Naive thymus-derived CD4-positive, alpha-beta T cell (primary cell): ENCODE data around the gene FSD1. TPM values are rescaled to one million over a fixed set of nuclear protein-coding genes. Genes with fewer than 3 reads are reported as not detected.
A peak's percentile ranks its signal among the peaks of the same experiment; 100 is the strongest.

Experiments used
- ATAC-seq: fragments of 150-1000 bp; cut with Tn5 transposase; 2 replicates; pipeline ENCODE4 v1.10.0; 2021; ENCODE audit warnings: mild to moderate bottlenecking, moderate library complexity
- CTCF ChIA-PET: fragments of 350-600 bp; sonication (Branson Sonifier 250); formaldehyde crosslinking; loops from one replicate; lab custom pipeline; 2021; ENCODE audit warnings: antibody characterized with exemption; lab: Charles Lee
- POLR2A ChIA-PET: fragments of 350-600 bp; sonication (Branson Sonifier 250); formaldehyde crosslinking; loops from one replicate; lab custom pipeline; 2021; ENCODE audit warnings: antibody characterized with exemption, inconsistent platforms; lab: Charles Lee
- DNase-seq, 9 donors: peaks; one replicate each; pipeline versions ENCODE4 v3.0.0 to v3.0.0-alpha.2; 2020 to 2022; ENCODE audit warnings: mixed read lengths in 1 of 9
- H3K27ac ChIP-seq: one replicate; pipeline ENCODE4 v1.7.0; 2013; ENCODE audit warnings: mild to moderate bottlenecking, low read depth, low read length, moderate library complexity
- H3K27me3 ChIP-seq, 2 donors: one replicate each; pipeline ENCODE4 v1.7.0; 2013; ENCODE audit warnings: low read length in 2 of 2, mild to moderate bottlenecking in 2 of 2, moderate library complexity in 2 of 2; ENCODE audit not compliant: control insufficient read depth in 2 of 2, insufficient read depth in 2 of 2
- H3K36me3 ChIP-seq, 3 experiments: 1 replicate in 2 of 3; 2 replicates in 1 of 3; pipeline ENCODE4 v1.7.0; 2013; ENCODE audit warnings: low read length in 3 of 3, mild to moderate bottlenecking in 3 of 3, moderate library complexity in 1 of 3; ENCODE audit not compliant: insufficient read depth in 3 of 3, control insufficient read depth in 2 of 3
- H3K4me1 ChIP-seq, 2 donors: one replicate each; pipeline ENCODE4 v1.7.0; 2013; ENCODE audit warnings: low read length in 2 of 2, mild to moderate bottlenecking in 2 of 2, moderate library complexity in 1 of 2; ENCODE audit not compliant: control insufficient read depth in 2 of 2, insufficient read depth in 2 of 2
- H3K4me3 ChIP-seq: 2 replicates; pipeline ENCODE4 v1.7.0; 2013; ENCODE audit warnings: mild to moderate bottlenecking, low read length
- H3K9me3 ChIP-seq, 3 experiments: 1 replicate in 2 of 3; 2 replicates in 1 of 3; pipeline ENCODE4 v1.7.0; 2013; ENCODE audit warnings: low read length in 3 of 3; ENCODE audit not compliant: control insufficient read depth in 2 of 3
- H3K27ac Mint-ChIP-seq, 9 donors: one replicate each; pipeline ENCODE4 v1.8.0; 2020 to 2022; ENCODE audit warnings: mixed read lengths in 9 of 9, mild to moderate bottlenecking in 8 of 9, moderate library complexity in 5 of 9, inconsistent platforms in 2 of 9
- H3K27me3 Mint-ChIP-seq, 5 donors: one replicate each; pipeline ENCODE4 v1.8.0; 2021 to 2022; ENCODE audit warnings: mixed read lengths in 5 of 5, mild to moderate bottlenecking in 1 of 5
- H3K36me3 Mint-ChIP-seq, 5 donors: one replicate each; pipeline ENCODE4 v1.8.0; 2020 to 2022; ENCODE audit warnings: mixed read lengths in 5 of 5, mild to moderate bottlenecking in 3 of 5, inconsistent platforms in 1 of 5
- H3K4me1 Mint-ChIP-seq, 7 donors: one replicate each; pipeline ENCODE4 v1.8.0; 2020 to 2022; ENCODE audit warnings: mixed read lengths in 7 of 7, mild to moderate bottlenecking in 3 of 7, inconsistent platforms in 1 of 7
- H3K4me3 Mint-ChIP-seq, 10 donors: one replicate each; pipeline ENCODE4 v1.8.0; 2020 to 2022; ENCODE audit warnings: mild to moderate bottlenecking in 10 of 10, mixed read lengths in 10 of 10, moderate library complexity in 6 of 10, inconsistent platforms in 2 of 10
- H3K9me3 Mint-ChIP-seq, 11 donors: one replicate each; pipeline ENCODE4 v1.8.0; 2020 to 2022; ENCODE audit warnings: mixed read lengths in 11 of 11, mild to moderate bottlenecking in 4 of 11, inconsistent platforms in 1 of 11, moderate library complexity in 1 of 11
- intact Hi-C, 2 donors: fragments of 100-400 bp; cut with micrococcal nuclease; formaldehyde crosslinking; loops; one replicate each; pipeline ENCODE4 v1.15.1; 2023
- polyA plus RNA-seq, 2 donors: library from polyadenylated mRNA; unstranded; fragments of 300-500 nt; fragmentation: Illumina TruSeq; gene quantifications; one replicate each; pipeline ENCODE4 v1.2.3, GENCODE V29; 2021
- total RNA-seq, 6 experiments: library from RNA in 5 of 6; stranded (reverse) in 5 of 6; gene quantifications; 1 replicate in 5 of 6; 2 replicates in 1 of 6; pipeline ENCODE4 v1.2.3 and lab custom pipeline; 2021 to 2026

FSD1 gene
- total and polyA plus RNA-seq, 7 experiments from 2014 or later = 0.95 to 18.9 (median 2.3) TPM

DNA sequence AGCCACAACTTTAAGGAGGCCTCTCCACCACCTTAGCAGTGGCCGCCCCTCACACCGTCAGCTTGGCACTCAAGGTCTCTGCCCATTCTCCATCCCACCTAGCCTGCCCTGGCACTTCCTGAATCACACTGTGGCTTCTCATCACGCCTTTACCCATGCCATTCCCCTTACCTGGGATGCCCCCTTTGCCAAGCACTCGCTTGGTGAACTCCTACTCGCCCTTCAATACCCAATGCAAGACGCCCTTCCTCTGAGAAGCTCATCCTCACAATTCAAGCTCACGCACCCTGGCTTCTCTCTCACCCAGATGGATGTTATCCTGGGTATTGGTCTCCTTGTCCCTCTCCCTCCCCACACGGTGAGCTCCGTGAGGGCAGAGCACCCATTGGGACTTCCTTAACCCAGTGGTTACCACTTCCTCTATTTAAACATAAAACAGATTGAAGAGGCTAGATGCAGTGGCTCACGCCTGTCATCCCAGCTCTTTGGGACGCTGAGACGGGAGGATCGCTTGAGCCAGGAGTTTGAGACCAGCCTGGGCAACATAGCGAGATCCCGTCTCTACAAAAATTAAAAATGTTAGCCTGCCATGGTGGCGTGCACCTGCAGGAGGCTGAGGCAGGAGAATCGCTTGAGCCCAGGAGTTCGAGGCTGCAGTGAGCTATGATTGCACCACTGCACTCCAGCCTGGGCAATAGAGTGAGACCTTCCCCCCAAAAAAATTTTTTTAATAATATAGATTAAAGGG, 38.0 kb upstream of the FSD1 start:
- CTCF ChIA-PET = interaction anchor here (0.6 to 6.0 kb wide), 24 partner anchors 9 to 961 kb away, joined by 3 to 51 read pairs (median 4); partner anchors contain the start of genes MPND, TMIGD2 and YJU2
- Histone ChIP-seq H3K36me3 (peaks cover 7 to 77% (median 14%) of the 10 kb centered on the region in 3 experiments), H3K4me1 (peaks cover 0 to 6% of the 10 kb centered on the region in 2 donors), H3K4me3 (no peak overlapping the region), H3K27me3 (no peaks in the 10 kb centered on the region), H3K9me3 (no peaks in the 10 kb centered on the region), H3K27ac (no peak overlapping the region)
- intact Hi-C loops = loop anchor here (2.0 to 5.0 kb wide), 2 partner anchors 36 to 76 kb away; partner anchors contain the start of genes FSD1 (in 2 of the 2), TMIGD2 (in 2 of the 2) and MPND (in 1 of the 2)
- ATAC-seq = no peak
- Mint-ChIP-seq H3K9me3 (no peaks in the 10 kb centered on the region), H3K27me3 (no peaks in the 10 kb centered on the region), H3K27ac (peak overlapping the region in 5 of 9 donors; percentile 14 to 73 (median 48)), H3K4me1 (peaks cover 18 to 29% (median 23%) of the 10 kb centered on the region in 7 donors), H3K36me3 (peaks cover 4 to 23% (median 13%) of the 10 kb centered on the region in 5 donors), H3K4me3 (peak overlapping the region in 1 of 10 donors; percentile 35)
- no peak for DNase-seq
- POLR2A ChIA-PET = interaction anchor here (1.2 to 1.7 kb wide), 4 partner anchors 36 to 136 kb away, joined by 3 to 5 read pairs (median 4); partner anchors contain the start of genes CHAF1A, SH3GL1 and TMIGD2

DNA sequence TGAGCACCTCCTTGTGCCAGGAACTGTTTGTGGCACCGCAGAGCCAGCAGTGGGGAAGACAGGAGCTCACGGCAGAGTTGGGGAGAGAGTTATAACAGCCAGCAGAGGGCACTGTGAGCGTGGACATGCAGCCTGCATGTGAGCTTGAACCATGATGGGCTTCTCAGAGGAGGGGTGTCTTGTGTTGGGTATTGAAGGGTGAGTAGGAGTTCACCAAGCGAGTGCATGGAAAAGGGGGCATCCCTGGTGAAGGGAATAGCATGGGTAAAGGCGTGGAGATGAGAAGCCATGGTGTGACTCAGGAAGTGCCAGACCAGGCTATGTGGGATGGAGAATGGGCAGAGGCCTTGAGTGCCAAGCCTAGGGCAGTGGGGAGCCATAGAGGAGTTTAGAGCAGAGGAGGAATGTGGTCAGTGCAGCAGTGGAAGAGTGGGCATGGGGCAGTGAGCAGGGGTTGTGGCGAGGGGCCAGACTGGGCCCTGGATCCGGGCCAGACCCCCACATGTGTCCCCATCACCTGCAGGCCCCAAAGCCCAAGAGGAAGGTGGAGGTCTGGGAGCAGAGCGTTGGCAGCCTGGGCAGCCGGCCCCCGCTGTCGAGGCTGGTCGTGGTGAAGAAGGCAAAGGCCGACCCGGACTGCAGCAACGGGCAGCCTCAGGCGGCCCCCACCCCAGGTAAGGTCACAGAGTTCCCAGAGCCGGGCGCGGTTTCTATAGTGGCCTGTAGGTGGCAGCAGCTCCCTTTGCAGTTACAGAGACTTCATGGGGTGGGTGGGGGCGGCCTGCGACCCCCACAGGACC, 37.1 kb upstream of the FSD1 start:
- ATAC-seq (peak; percentile 76), DNase-seq (peak; percentile 33 to 68 (median 48))
- H3K36me3 ChIP-seq = peaks cover 7 to 77% (median 14%) of the 10 kb centered on the region in 3 experiments
- Mint-ChIP-seq H3K4me3 (peak overlapping the region in 1 of 10 donors; percentile 19), H3K27ac (peak overlapping the region in 6 of 9 donors; percentile 0 to 90 (median 60)), H3K4me1 (peaks cover 18 to 29% (median 23%) of the 10 kb centered on the region in 7 donors), H3K27me3 (no peaks in the 10 kb centered on the region), H3K9me3 (no peaks in the 10 kb centered on the region), H3K36me3 (peaks cover 4 to 30% (median 13%) of the 10 kb centered on the region in 5 donors)
- no peaks in the 10 kb centered on the region for H3K9me3 ChIP-seq
- ChIA-PET POLR2A (interaction anchor here (1.3 to 1.7 kb wide), 3 partner anchors 35 to 133 kb away, joined by 3 to 4 read pairs (median 3); partner anchors contain the start of genes SH3GL1 and TMIGD2), CTCF (interaction anchor here (0.6 to 6.0 kb wide), 22 partner anchors 10 to 204 kb away, joined by 3 to 51 read pairs (median 4); partner anchors contain the start of genes MPND, TMIGD2 and YJU2)
- H3K4me3 ChIP-seq = no peak overlapping the region
- peaks cover 0 to 6% of the 10 kb centered on the region in 2 donors for H3K4me1 ChIP-seq
- H3K27ac ChIP-seq = no peak overlapping the region
- intact Hi-C loops = loop anchor here (1.0 to 5.0 kb wide), 8 partner anchors 35 to 258 kb away; partner anchors contain the start of genes FSD1 (in 2 of the 2), MPND (in 2 of the 2), SH3GL1 (in 2 of the 2) and TMIGD2 (in 2 of the 2)
- no peaks in the 10 kb centered on the region for H3K27me3 ChIP-seq

DNA sequence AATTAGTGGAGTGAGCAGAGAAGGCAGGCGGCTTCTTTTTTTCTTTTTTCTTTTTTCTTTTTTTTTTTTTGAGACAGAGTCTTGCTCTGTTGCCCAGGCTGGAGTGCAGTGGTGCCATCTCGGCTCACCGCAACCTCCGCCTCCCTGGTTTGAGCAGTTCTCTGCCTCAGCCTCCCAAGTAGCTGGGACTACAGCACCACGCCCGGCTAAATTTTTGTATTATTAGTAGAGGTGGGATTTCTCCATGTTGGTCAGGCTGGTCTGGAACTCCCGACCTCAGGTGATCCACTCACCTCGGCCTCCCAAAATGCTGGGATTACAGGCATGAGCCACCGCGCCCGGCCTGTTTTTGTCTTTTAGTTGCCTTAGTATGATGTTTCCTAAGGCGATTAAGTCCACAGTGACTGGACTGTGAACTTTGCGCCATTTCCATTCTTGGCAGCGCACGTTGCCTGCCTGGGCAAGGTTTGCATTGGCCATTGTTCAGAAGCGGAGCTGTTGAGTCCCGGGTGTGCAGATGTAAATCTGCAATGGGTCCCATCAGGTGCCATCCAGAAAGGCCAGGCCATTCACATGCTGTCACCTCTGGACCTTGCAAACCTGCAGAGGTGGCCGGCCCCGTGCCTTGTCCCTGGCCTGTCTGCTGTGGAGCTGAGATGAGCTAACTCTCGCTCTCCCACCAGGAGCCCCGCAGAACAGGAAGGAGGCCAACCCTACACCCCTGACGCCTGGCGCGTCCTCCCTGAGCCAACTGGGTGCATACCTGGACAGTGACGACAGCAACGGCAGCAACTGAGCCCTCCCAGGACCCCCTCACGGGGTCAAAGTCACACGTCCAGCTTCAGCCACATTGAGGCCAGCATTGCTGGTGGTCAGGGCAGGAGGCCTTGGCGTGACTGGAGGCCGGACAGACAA, 36.2 kb upstream of the FSD1 start:
- no peaks in the 10 kb centered on the region for H3K27me3 ChIP-seq
- POLR2A ChIA-PET = interaction anchor here (1.7 kb wide), 1 partner anchor 34 kb away, joined by 4 read pairs; the partner anchor contains the start of gene TMIGD2
- ATAC-seq (no peak), DNase-seq (no peak)
- intact Hi-C loops = loop anchor here (1.0 to 5.0 kb wide), 8 partner anchors 34 to 257 kb away; partner anchors contain the start of genes FSD1 (in 2 of the 2), MPND (in 2 of the 2), SH3GL1 (in 2 of the 2) and TMIGD2 (in 2 of the 2)
- Mint-ChIP-seq H3K9me3 (no peaks in the 10 kb centered on the region), H3K27me3 (no peaks in the 10 kb centered on the region), H3K4me3 (no peak overlapping the region), H3K27ac (peak overlapping the region in 3 of 9 donors; percentile 25 to 58 (median 52)), H3K4me1 (peaks cover 18 to 29% (median 23%) of the 10 kb centered on the region in 7 donors), H3K36me3 (peaks cover 4 to 30% (median 13%) of the 10 kb centered on the region in 5 donors)
- H3K4me1 ChIP-seq = peaks cover 0 to 6% of the 10 kb centered on the region in 2 donors
- CTCF ChIA-PET = interaction anchor here (1.2 to 6.0 kb wide), 4 partner anchors 9 to 134 kb away, joined by 4 to 51 read pairs (median 6); partner anchors contain the start of gene CHAF1A
- H3K4me3 ChIP-seq = no peak overlapping the region
- H3K36me3 ChIP-seq = peaks cover 7 to 71% (median 14%) of the 10 kb centered on the region in 3 experiments
- H3K27ac ChIP-seq = no peak overlapping the region
- no peaks in the 10 kb centered on the region for H3K9me3 ChIP-seq

DNA sequence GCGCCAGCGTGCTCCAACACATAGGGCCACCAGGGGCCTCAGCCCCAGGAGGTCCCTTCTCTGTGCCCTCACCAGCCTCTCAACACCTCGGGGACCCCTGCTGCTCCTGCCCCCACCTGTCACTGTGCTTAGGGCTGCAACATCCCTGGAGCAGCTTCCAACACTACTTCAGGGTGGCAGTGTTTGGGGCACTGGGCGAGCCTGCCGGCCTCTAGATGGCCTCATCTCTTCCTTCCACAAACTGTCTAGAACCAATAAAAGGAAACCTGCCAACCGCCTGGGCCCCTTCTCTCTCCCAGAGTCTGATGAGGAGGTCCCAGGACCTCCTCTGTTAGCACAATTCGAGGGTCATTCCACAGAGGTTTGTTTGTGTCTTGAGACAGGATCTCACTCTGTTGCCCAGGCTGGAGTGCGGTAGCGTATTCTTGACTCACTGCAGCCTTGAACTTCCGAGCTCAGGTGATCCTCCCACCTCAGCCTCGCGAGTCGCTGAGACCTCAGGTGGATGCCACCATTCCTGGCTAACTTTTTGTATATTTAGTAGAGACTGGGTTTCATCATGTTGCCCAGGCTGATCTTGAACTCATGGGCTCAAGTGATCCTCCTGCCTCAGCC, 35.5 kb upstream of the FSD1 start:
- no peaks in the 10 kb centered on the region for H3K27me3 Mint-ChIP-seq

DNA sequence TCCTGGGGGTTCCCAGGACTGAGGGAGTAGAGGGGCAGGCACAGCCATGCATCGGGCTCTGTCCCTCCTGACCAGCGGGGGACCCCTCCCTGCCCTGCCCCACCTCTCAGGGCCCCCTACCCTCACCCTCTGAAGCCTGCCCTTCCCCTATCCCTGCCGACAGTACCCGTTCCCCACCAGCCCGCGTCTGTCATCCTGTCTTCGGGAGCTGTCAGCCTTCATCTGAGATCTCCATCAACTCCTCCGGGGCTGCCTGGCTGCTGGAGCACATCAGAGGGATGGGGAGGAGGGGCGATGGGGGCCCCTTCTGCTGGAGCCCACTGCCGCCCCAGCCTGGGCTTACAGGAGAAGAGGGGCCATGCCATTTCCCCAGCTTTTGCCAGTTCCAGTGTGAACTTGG, 31.5 kb upstream of the FSD1 start:
- Mint-ChIP-seq H3K4me3 (no peak overlapping the region), H3K9me3 (no peaks in the 10 kb centered on the region), H3K4me1 (no peaks in the 10 kb centered on the region), H3K27me3 (peaks cover 0 to 10% (median 0%) of the 10 kb centered on the region in 5 donors), H3K36me3 (peaks cover 0 to 15% (median 4%) of the 10 kb centered on the region in 5 donors), H3K27ac (no peak overlapping the region)
- no peaks in the 10 kb centered on the region for H3K9me3 ChIP-seq
- H3K36me3 ChIP-seq = peaks cover 5 to 38% (median 7%) of the 10 kb centered on the region in 3 experiments
- intact Hi-C loops = no loop called here
- H3K4me1 ChIP-seq = no peaks in the 10 kb centered on the region
- DNase-seq = no peak
- H3K27me3 ChIP-seq = no peaks in the 10 kb centered on the region
- no peak overlapping the region for H3K27ac ChIP-seq
- ATAC-seq = no peak
- H3K4me3 ChIP-seq = no peak overlapping the region
- ChIA-PET POLR2A (no interaction called here), CTCF (interaction anchor here (1.1 kb wide), 1 partner anchor 130 kb away, joined by 8 read pairs; the partner anchor contains the start of gene CHAF1A)

More for the DNA sequence above, 35.5 kb upstream of the FSD1 start:
- Histone ChIP-seq H3K27ac (no peak overlapping the region), H3K9me3 (no peaks in the 10 kb centered on the region), H3K4me3 (no peak overlapping the region), H3K4me1 (peaks cover 0 to 6% of the 10 kb centered on the region in 2 donors), H3K27me3 (no peaks in the 10 kb centered on the region), H3K36me3 (peaks cover 7 to 64% (median 14%) of the 10 kb centered on the region in 3 experiments)
- POLR2A ChIA-PET = no interaction called here
- DNase-seq = no peak
- Mint-ChIP-seq H3K27ac (peak overlapping the region in 1 of 9 donors; percentile 45), H3K4me3 (no peak overlapping the region), H3K36me3 (peaks cover 4 to 30% (median 13%) of the 10 kb centered on the region in 5 donors), H3K9me3 (no peaks in the 10 kb centered on the region), H3K4me1 (peaks cover 18 to 29% (median 23%) of the 10 kb centered on the region in 7 donors)
- intact Hi-C loops = loop anchor here (5.0 kb wide), 1 partner anchor 33 kb away; the partner anchor contains the start of genes FSD1 (in 2 of the 2) and TMIGD2 (in 2 of the 2)
- ATAC-seq = no peak
- CTCF ChIA-PET = interaction anchor here (0.6 to 6.0 kb wide), 5 partner anchors 9 to 512 kb away, joined by 3 to 51 read pairs (median 4); partner anchors contain the start of gene CHAF1A
